GM12892 (cell line): ENCODE data around the gene TNFSF11.

ENCODE experiments used
- POLR2A ChIP-seq: IDR thresholded peaks from 2 replicates; pipeline ENCODE4 v1.6.1; 2011; ENCODE audit warnings: low read depth, low read length, control low read depth
- POLR2AphosphoS5 ChIP-seq: IDR thresholded peaks from 2 replicates; pipeline ENCODE4 v1.6.1; 2011; ENCODE audit warnings: low read depth, low read length, control low read depth
- TAF1 ChIP-seq: IDR thresholded peaks from 2 replicates; pipeline ENCODE4 v1.6.1; 2011; ENCODE audit warnings: low read depth, mild to moderate bottlenecking, control low read depth, low read length, borderline replicate concordance

DNA sequence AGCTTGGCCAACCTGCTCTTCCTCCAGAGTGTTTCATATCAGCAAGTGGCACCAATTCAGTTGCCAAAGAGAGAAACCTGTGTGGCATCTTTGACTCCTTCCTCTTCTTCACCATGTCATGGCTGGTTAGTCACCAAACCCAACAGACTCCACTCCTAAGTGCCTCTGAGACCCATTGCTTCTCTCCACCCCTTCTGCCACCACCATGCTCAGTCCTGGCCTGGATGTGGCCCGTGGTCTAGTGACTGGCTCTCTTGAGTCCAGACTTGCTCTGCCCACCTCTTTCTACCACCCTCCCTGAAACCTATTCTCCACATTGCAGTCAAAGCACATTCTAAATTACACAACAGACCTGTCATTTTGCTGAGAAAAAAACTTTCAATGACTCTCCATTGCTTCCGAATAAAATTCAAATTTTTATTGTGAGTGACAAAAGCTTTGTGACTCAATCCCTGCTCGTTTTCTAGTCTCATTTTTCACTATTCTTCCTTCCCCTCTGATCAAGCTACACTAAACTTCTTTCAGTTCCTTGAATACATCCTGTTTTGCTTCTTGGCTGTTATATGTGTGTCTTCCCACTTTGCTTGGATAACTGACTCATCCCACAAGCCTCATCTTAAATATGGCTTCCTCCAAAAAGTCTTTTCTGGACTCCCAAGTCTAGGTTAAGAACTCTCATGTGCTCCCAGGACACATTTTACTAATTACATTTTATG lies 12.0 kb upstream of the TNFSF11 start:
- TF ChIP-seq POLR2A = no peak
- TF ChIP-seq POLR2AphosphoS5 = no peak
- TF ChIP-seq TAF1 = no peak
